ENCODE results near the gene SDR42E2. TPM values are rescaled to one million over a fixed set of nuclear protein-coding genes. Genes with fewer than 3 reads are reported as not detected.

The SDR42E2 gene
- total and polyA plus RNA-seq, 2 of the 8 experiments (the other 6 are each of a cell fraction or from before 2014, with no cell fraction given) = 0.08 TPM; not detected in 1

DNA sequence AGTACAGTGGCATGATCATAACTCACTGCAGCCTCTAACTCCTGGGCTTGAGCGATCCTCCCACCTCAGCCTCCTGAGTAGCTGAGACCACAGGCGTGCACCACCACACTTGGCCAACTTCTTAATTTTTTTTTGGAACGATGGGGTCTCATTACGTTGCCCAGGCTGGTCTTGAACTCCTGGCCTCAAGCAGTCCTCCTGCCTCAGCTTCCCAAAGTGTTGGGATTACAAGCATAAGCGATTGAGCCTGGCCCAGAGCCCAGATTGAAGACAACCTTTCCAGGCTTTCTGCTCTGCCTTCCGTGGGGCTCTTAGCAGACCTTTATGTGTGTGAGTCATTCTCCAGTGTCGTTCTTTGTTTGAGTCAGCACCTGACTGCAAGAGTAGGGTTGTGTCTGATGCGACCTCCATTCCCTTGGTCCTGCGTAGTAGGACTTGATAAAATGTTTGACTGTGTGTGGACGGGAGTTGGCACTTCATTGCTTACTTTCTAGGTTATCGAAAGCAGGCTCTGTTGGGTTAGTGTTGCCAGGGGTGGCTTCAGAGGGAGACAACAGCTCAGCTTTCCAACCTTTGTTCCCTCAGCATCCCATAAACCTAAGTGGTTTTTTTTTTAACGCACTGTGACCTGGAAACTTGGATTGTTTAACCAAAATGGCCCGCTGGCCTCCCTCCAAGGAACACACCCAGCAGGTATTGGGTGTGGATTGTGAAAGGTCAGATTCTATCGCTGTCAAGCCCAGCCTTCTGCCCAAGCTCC, 70.2 kb downstream of the SDR42E2 start:
- no peak overlapping the region for H2AK5ac ChIP-seq (ENCODE audit: low read depth, low read length)
- no peak overlapping the region for H2AFZ ChIP-seq (ENCODE audit: low read length)
- H3K4ac ChIP-seq (replicated peaks; ENCODE audit: insufficient read length, low read depth, low read length) = no peak overlapping the region
- H4K20me1 ChIP-seq (replicated peaks in 1 of 2; ENCODE audit: control insufficient read depth in 1 of 2, insufficient read depth in 2 of 2, low read length in 2 of 2) = no peaks in the 10 kb centered on the region
- no peak for DNase-seq (ENCODE audit: low read depth in 1 of 2, low spot score in 2 of 2)
- no peak overlapping the region for H3K9ac ChIP-seq (replicated peaks in 1 of 4; ENCODE audit: extremely low read depth in 1 of 4, low read depth in 3 of 4, low read length in 3 of 4)
- no peak overlapping the region for H3K4me2 ChIP-seq (ENCODE audit: insufficient read depth in 1 of 2, low read depth in 2 of 2, low read length in 2 of 2)
- ChIA-PET POLR2A (ENCODE audit: partially characterized antibody) (no interaction called here), CTCF (ENCODE audit: partially characterized antibody) (interaction anchor here (0.8 to 1.2 kb wide), 2 partner anchors 64 to 74 kb away, joined by 3 to 4 read pairs; no protein-coding TSS in a partner anchor)
- no peak overlapping the region for H4K91ac ChIP-seq (replicated peaks; ENCODE audit: insufficient read length, low read length)
- no peaks in the 10 kb centered on the region for H3K9me3 ChIP-seq (ENCODE audit: insufficient read depth in 2 of 2, low read depth in 1 of 2, low read length in 1 of 2)
- H3K4me3 ChIP-seq (ENCODE audit: extremely low read depth in 1 of 4, insufficient read depth in 2 of 4, low read depth in 3 of 4, low read length in 4 of 4) = no peak overlapping the region
- H3K27me3 ChIP-seq (replicated peaks in 1 of 4; ENCODE audit: control insufficient read depth in 3 of 4, extremely low read depth in 1 of 4, insufficient read depth in 3 of 4, low read length in 3 of 4) = no peaks in the 10 kb centered on the region
- H3K14ac ChIP-seq (ENCODE audit: insufficient read length) = no peak overlapping the region
- no peak overlapping the region for H3K23ac ChIP-seq (ENCODE audit: insufficient read length)
- no peak overlapping the region for H3K56ac ChIP-seq (replicated peaks; ENCODE audit: insufficient read length, low read depth, low read length)
- H3K36me3 ChIP-seq (ENCODE audit: control insufficient read depth in 2 of 4, insufficient read depth in 4 of 4, low read length in 3 of 4) = peaks cover 0 to 3% (median 1%) of the 10 kb centered on the region in 4 experiments; a peak in 3 of 8 replicates
- H3K23me2 ChIP-seq (ENCODE audit: low read depth, low read length) = no peaks in the 10 kb centered on the region
- no peak overlapping the region for H4K8ac ChIP-seq (ENCODE audit: extremely low read depth, insufficient read depth, low read length)
- H3K4me1 ChIP-seq (replicated peaks in 1 of 4; ENCODE audit: control insufficient read depth in 3 of 4, insufficient read depth in 4 of 4, low read length in 3 of 4) = no peaks in the 10 kb centered on the region
- H2BK15ac ChIP-seq (ENCODE audit: low read length) = no peak overlapping the region
- no peak overlapping the region for H2BK120ac ChIP-seq (replicated peaks; ENCODE audit: low read depth, low read length)
- no peak overlapping the region for H2BK12ac ChIP-seq (ENCODE audit: low read depth, low read length)
- peak overlapping the region; percentile 21 for H4K5ac ChIP-seq (ENCODE audit: insufficient read length, low read depth, low read length)
- FAIRE-seq = no peak
- H3K18ac ChIP-seq (ENCODE audit: extremely low read depth, low read length) = no peak overlapping the region
- H2BK5ac ChIP-seq (ENCODE audit: low read depth, low read length) = no peak overlapping the region; the same call in 1 of the 2 replicates
- H3K27ac ChIP-seq (ENCODE audit: low read depth, low read length) = 0 out of 2 replicates have a peak overlapping the region, but pooled peaks have one; percentile 7
- H2BK20ac ChIP-seq (ENCODE audit: low read length) = no peak overlapping the region
- no peaks in the 10 kb centered on the region for H3K79me2 ChIP-seq (ENCODE audit: control insufficient read depth in 1 of 2, insufficient read depth in 2 of 2, low read length in 2 of 2)
- H3K79me1 ChIP-seq (ENCODE audit: low read depth, low read length) = no peaks in the 10 kb centered on the region
- 93% methylated on average over 14 of the region's 14 CpGs; no CpG with 5 or more reads in 1 of the 2 experiments for WGBS, 2 experiments (ENCODE audit: extremely low coverage in 1 of 2, insufficient coverage in 1 of 2, insufficient read length in 1 of 2, insufficient replicate concordance in 2 of 2, low coverage in 1 of 2, low lambda C conversion rate in 2 of 2, missing lambda C conversion rate in 1 of 2)
- TF ChIP-seq EGR1 (IDR thresholded peaks at IDR 0.05; ENCODE audit: borderline replicate concordance, low read depth, low read length) (no peak), MAFK (IDR thresholded peaks at IDR 0.05; ENCODE audit: low read depth, low read length) (no peak), GTF2F1 (IDR thresholded peaks at IDR 0.05; ENCODE audit: borderline replicate concordance, low read depth, low read length) (no peak), RXRA (IDR thresholded peaks at IDR 0.05; ENCODE audit: insufficient read depth, low read depth, low read length) (no peak), TAF1 (IDR thresholded peaks at IDR 0.05; ENCODE audit: low read depth, low read length) (no peak), ZNF274 (IDR thresholded peaks at IDR 0.05; ENCODE audit: borderline replicate concordance, extremely low read depth, low read length) (no peak), CEBPB (IDR thresholded peaks at IDR 0.05; ENCODE audit: low read depth, low read length) (no peak), FOSL1 (IDR thresholded peaks at IDR 0.05; ENCODE audit: insufficient read depth, low read depth, low read length) (no peak), HDAC6 (IDR thresholded peaks at IDR 0.05; ENCODE audit: low read depth, low read length) (no peak)
- TF ChIP-seq, protein P1, sequence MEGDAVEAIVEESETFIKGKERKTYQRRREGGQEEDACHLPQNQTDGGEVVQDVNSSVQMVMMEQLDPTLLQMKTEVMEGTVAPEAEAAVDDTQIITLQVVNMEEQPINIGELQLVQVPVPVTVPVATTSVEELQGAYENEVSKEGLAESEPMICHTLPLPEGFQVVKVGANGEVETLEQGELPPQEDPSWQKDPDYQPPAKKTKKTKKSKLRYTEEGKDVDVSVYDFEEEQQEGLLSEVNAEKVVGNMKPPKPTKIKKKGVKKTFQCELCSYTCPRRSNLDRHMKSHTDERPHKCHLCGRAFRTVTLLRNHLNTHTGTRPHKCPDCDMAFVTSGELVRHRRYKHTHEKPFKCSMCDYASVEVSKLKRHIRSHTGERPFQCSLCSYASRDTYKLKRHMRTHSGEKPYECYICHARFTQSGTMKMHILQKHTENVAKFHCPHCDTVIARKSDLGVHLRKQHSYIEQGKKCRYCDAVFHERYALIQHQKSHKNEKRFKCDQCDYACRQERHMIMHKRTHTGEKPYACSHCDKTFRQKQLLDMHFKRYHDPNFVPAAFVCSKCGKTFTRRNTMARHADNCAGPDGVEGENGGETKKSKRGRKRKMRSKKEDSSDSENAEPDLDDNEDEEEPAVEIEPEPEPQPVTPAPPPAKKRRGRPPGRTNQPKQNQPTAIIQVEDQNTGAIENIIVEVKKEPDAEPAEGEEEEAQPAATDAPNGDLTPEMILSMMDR (IDR thresholded peaks at IDR 0.05; ENCODE audit: control extremely low read depth in 1 of 3, insufficient read depth in 1 of 3, low read depth in 1 of 3, low read length in 3 of 3) = no peak
